ENCODE measurements around the gene PBX4.

DNA sequence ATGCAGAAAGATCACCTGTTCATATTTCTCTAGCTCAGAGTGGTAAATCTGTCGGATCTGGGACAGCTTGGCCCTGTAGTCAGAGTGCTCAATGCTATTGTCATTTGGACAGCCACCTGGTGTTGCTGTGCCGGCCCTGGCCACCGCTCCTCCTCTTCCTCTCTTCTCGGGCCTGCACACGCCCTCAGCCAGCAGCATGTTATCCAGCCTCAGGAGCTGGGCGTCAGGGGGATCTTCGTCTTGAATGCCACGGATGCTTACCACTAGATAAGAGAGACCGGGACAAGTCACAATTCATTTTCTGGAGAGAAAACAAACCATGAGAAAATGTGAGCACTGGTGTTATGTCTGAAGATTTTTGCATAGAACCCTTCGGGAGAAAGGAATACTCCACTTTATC lies 47.9 kb downstream of the PBX4 start:
- TF ChIP-seq, protein P1, sequence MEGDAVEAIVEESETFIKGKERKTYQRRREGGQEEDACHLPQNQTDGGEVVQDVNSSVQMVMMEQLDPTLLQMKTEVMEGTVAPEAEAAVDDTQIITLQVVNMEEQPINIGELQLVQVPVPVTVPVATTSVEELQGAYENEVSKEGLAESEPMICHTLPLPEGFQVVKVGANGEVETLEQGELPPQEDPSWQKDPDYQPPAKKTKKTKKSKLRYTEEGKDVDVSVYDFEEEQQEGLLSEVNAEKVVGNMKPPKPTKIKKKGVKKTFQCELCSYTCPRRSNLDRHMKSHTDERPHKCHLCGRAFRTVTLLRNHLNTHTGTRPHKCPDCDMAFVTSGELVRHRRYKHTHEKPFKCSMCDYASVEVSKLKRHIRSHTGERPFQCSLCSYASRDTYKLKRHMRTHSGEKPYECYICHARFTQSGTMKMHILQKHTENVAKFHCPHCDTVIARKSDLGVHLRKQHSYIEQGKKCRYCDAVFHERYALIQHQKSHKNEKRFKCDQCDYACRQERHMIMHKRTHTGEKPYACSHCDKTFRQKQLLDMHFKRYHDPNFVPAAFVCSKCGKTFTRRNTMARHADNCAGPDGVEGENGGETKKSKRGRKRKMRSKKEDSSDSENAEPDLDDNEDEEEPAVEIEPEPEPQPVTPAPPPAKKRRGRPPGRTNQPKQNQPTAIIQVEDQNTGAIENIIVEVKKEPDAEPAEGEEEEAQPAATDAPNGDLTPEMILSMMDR (IDR thresholded peaks at IDR 0.05) = no peak
- no peak for TF ChIP-seq POLR2A (IDR thresholded peaks at IDR 0.05)

Data from adrenal gland (tissue), 5 donors.